Ishikawa (cell line): Measurements from ENCODE around the gene NDUFA7.

Source experiments
- CEBPB ChIP-seq: IDR thresholded peaks from 2 replicates; pipeline ENCODE4 v1.6.1; 2012
- CREB1 ChIP-seq: IDR thresholded peaks from 2 replicates; pipeline ENCODE4 v1.6.1; 2012; ENCODE audit warnings: low read depth
- EGR1 ChIP-seq: IDR thresholded peaks from 2 replicates; pipeline ENCODE4 v1.6.1; 2012
- EP300 ChIP-seq: IDR thresholded peaks from 2 replicates; pipeline ENCODE4 v1.6.1; 2012; ENCODE audit warnings: borderline replicate concordance
- FOXM1 ChIP-seq: IDR thresholded peaks from 2 replicates; pipeline ENCODE4 v1.6.1; 2012; ENCODE audit warnings: low read depth, borderline replicate concordance
- NFIC ChIP-seq: IDR thresholded peaks from 2 replicates; pipeline ENCODE4 v1.6.1; 2012
- RAD21 ChIP-seq: IDR thresholded peaks from 2 replicates; pipeline ENCODE4 v1.6.1; 2012; ENCODE audit warnings: low read depth
- TAF1 ChIP-seq: IDR thresholded peaks from 2 replicates; pipeline ENCODE4 v1.6.1; 2012; ENCODE audit warnings: low read depth, mild to moderate bottlenecking
- TCF12 ChIP-seq: IDR thresholded peaks from 2 replicates; pipeline ENCODE4 v1.6.1; 2012; ENCODE audit warnings: low read depth
- TEAD4 ChIP-seq: IDR thresholded peaks from 2 replicates; pipeline ENCODE4 v1.6.1; 2012
- YY1 ChIP-seq: IDR thresholded peaks from 2 replicates; pipeline ENCODE4 v1.6.1; 2012; ENCODE audit warnings: low read depth
- ZBTB7A ChIP-seq: IDR thresholded peaks from 2 replicates; pipeline ENCODE4 v1.6.1; 2012; ENCODE audit warnings: low read depth
- TF ChIP-seq, protein P1 (sequence below): IDR thresholded peaks from 2 replicates; pipeline ENCODE4 v1.6.1; 2012
- TF ChIP-seq, protein P2 (sequence below): IDR thresholded peaks from 2 replicates; pipeline ENCODE4 v1.6.1; 2012
- TF ChIP-seq, protein P3 (sequence below): IDR thresholded peaks from 2 replicates; pipeline ENCODE4 v1.6.1; 2012; ENCODE audit warnings: low read depth, mild to moderate bottlenecking

The NDUFA7 gene

DNA sequence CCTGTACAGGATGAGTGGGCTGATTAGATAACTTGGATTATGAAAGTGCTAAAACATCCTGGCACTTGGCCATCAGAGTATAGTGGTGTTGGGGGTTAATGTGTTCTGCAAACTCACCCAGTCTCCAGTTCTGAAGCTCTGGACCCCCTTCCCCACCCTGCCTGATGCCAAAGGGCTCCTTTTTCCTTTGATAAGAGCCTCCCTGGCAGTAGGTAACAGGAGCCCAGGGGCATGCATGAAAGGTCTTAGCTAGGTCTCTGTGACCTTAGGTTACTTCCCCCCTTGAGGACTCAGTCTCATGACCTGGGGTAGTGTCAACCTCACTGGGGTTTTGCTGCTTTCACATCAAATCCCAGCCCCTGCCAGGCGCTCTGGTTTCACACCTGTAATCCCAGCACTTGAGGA, 2.6 kb upstream of the NDUFA7 start:
- no peak for TF ChIP-seq FOXM1
- TF ChIP-seq EGR1: no peak
- no peak for TF ChIP-seq EP300
- TF ChIP-seq CEBPB: no peak
- TF ChIP-seq, protein P1, sequence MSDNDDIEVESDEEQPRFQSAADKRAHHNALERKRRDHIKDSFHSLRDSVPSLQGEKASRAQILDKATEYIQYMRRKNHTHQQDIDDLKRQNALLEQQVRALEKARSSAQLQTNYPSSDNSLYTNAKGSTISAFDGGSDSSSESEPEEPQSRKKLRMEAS: no peak
- no peak for TF ChIP-seq CREB1
- no peak for TF ChIP-seq NFIC
- TF ChIP-seq YY1: no peak
- no peak for TF ChIP-seq ZBTB7A
- no peak for TF ChIP-seq RAD21
- TF ChIP-seq TCF12: no peak
- TF ChIP-seq TEAD4: no peak
- TF ChIP-seq, protein P2, sequence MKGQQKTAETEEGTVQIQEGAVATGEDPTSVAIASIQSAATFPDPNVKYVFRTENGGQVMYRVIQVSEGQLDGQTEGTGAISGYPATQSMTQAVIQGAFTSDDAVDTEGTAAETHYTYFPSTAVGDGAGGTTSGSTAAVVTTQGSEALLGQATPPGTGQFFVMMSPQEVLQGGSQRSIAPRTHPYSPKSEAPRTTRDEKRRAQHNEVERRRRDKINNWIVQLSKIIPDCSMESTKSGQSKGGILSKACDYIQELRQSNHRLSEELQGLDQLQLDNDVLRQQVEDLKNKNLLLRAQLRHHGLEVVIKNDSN: no peak
- TF ChIP-seq TAF1: no peak
- TF ChIP-seq, protein P3, sequence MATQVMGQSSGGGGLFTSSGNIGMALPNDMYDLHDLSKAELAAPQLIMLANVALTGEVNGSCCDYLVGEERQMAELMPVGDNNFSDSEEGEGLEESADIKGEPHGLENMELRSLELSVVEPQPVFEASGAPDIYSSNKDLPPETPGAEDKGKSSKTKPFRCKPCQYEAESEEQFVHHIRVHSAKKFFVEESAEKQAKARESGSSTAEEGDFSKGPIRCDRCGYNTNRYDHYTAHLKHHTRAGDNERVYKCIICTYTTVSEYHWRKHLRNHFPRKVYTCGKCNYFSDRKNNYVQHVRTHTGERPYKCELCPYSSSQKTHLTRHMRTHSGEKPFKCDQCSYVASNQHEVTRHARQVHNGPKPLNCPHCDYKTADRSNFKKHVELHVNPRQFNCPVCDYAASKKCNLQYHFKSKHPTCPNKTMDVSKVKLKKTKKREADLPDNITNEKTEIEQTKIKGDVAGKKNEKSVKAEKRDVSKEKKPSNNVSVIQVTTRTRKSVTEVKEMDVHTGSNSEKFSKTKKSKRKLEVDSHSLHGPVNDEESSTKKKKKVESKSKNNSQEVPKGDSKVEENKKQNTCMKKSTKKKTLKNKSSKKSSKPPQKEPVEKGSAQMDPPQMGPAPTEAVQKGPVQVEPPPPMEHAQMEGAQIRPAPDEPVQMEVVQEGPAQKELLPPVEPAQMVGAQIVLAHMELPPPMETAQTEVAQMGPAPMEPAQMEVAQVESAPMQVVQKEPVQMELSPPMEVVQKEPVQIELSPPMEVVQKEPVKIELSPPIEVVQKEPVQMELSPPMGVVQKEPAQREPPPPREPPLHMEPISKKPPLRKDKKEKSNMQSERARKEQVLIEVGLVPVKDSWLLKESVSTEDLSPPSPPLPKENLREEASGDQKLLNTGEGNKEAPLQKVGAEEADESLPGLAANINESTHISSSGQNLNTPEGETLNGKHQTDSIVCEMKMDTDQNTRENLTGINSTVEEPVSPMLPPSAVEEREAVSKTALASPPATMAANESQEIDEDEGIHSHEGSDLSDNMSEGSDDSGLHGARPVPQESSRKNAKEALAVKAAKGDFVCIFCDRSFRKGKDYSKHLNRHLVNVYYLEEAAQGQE: no peak

DNA sequence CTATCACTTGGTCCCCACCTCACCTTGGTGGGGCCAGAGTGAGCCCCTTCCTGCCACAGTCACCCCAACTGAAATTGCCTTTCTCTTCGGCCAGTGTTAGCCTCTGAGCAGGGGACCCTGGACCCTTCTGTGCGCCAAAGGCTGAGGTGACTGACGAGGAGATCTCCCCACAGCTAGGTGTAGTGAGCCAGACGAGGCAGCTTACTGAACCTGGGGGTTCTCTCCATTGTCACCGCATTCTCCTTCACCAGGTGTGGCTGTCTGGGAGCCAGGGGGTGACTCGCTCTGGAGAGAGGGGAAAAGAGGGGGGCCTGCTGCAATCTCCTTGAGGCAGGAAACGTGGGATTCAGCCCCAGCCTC, 1.4 kb upstream of the NDUFA7 start:
- TF ChIP-seq, protein P2: no peak
- no peak for TF ChIP-seq EGR1
- TF ChIP-seq RAD21: no peak
- TF ChIP-seq FOXM1: no peak
- TF ChIP-seq CREB1: no peak
- no peak for TF ChIP-seq TEAD4

DNA sequence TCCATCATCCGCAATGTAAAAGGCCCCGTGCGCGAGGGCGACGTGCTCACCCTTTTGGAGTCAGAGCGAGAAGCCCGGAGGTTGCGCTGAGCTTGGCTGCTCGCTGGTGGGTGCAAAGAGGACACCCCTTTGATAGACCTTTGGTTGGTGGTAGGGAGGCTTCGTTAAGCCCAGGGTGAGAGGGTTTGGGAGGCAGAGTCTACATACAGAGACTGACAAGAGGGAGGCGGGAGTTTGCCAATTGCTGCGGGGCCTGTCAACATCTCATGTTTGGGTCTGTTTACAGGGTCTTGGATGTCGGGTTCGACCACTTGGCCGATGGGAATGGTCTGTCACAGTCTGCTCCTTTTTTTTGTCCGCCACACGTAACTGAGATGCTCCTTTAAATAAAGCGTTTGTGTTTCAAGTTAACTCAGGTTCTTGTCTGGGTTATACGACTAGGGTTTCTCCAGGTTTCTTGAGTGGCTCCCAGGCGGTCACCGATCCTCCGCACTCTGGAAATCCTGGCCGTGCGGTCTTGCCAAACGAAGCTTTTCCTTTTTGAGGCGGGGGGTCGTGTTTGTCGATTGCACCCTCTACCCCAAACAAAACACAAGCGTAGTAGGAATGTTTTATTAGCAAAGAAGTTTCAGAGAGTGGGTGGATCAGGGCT, 937 bp upstream of the NDUFA7 start:
- TF ChIP-seq, protein P3: no peak
- no peak for TF ChIP-seq EP300
- TF ChIP-seq CEBPB: no peak
- TF ChIP-seq EGR1: no peak
- TF ChIP-seq ZBTB7A: no peak
- TF ChIP-seq, protein P2: no peak
- TF ChIP-seq YY1: no peak
- no peak for TF ChIP-seq CREB1
- no peak for TF ChIP-seq TCF12
- no peak for TF ChIP-seq TAF1
- no peak for TF ChIP-seq TEAD4
- TF ChIP-seq FOXM1: no peak
- TF ChIP-seq NFIC: no peak
- TF ChIP-seq, protein P1: no peak
- TF ChIP-seq RAD21: no peak

DNA sequence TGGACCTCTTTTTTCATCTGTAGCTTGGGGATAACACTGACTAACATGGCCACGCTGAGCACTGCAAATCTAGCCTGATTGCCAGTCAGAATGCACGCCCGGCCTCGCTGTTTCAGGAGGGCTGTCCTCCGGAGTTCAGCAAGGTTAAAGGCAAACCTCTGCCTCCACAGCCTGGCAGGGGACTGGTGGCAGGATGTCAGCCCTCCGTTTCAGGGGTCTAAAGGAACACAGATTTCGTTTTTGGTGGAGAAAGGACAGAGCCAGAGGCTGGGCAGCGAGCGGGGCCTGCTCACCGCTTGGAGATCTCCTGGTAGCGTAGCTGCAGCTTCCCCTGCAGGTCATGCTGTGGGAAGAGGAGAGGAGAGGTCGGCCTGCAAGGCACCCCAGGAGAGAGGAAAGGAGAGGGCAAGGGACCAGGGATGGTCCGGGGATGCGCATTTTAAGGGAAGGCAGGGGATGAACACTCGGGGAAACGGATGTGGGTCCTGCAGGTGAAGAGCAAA, 560 bp downstream of the NDUFA7 start:
- TF ChIP-seq NFIC (no peak), CEBPB (no peak), EGR1 (no peak), RAD21 (no peak), CREB1 (no peak), TEAD4 (no peak), ZBTB7A (no peak), EP300 (no peak), TCF12 (no peak), YY1 (no peak), TAF1 (no peak)
- TF ChIP-seq, protein P2: no peak
- TF ChIP-seq, protein P3: no peak
- TF ChIP-seq, protein P1: no peak
